CD4-positive, alpha-beta T cell (primary cell): ENCODE measurements around the gene LOXL1. TPM values are rescaled to one million over a fixed set of nuclear protein-coding genes. Genes with fewer than 3 reads are reported as not detected.

ENCODE experiments used
- ATAC-seq: fragments of 200-7000 bp; cut with Tn5 transposase; one replicate; pipeline ENCODE4 v1.10.0; 2022; ENCODE audit warnings: mild to moderate bottlenecking; ENCODE audit not compliant: poor library complexity
- CTCF ChIA-PET: fragments of 350-600 bp; sonication (Branson Sonifier 250); formaldehyde crosslinking; loops from one replicate; lab custom pipeline; 2021; ENCODE audit warnings: antibody characterized with exemption, inconsistent platforms; lab: Charles Lee
- POLR2A ChIA-PET: fragments of 350-600 bp; sonication (Branson Sonifier 250); formaldehyde crosslinking; loops from one replicate; lab custom pipeline; 2021; ENCODE audit warnings: antibody characterized with exemption, inconsistent platforms; lab: Charles Lee
- DNase-seq, 14 experiments: peaks; one replicate each; pipeline ENCODE4 v3.0.0-alpha.2; 2013 to 2020; ENCODE audit warnings: mixed read lengths in 2 of 14
- H3K27ac ChIP-seq, 2 donors: one replicate each; pipeline versions ENCODE4 v1.5.1 to v1.7.0; 2013; ENCODE audit warnings: low read length in 2 of 2, low read depth in 1 of 2, mild to moderate bottlenecking in 1 of 2
- H3K27me3 ChIP-seq, 2 experiments: 1 replicate in 1 of 2; 2 replicates in 1 of 2; pipeline versions ENCODE4 v1.6.1 to v1.7.0; 2013; ENCODE audit warnings: low read length in 2 of 2, control low read depth in 1 of 2, mild to moderate bottlenecking in 1 of 2, moderate library complexity in 1 of 2; ENCODE audit not compliant: insufficient read depth in 2 of 2, control insufficient read depth in 1 of 2
- H3K36me3 ChIP-seq: one replicate; pipeline ENCODE4 v1.6.1; 2013; ENCODE audit warnings: low read length, control low read depth; ENCODE audit not compliant: insufficient read depth
- H3K4me1 ChIP-seq: one replicate; pipeline ENCODE4 v1.6.1; 2013; ENCODE audit warnings: low read length, control low read depth; ENCODE audit not compliant: insufficient read depth
- H3K4me3 ChIP-seq: one replicate; pipeline ENCODE4 v1.5.1; 2013; ENCODE audit warnings: mild to moderate bottlenecking, low read length, moderate library complexity
- H3K9me3 ChIP-seq, 2 experiments: 1 replicate in 1 of 2; 2 replicates in 1 of 2; pipeline versions ENCODE4 v1.6.1 to v1.7.0; 2013; ENCODE audit warnings: low read length in 2 of 2, mild to moderate bottlenecking in 2 of 2, control low read depth in 1 of 2, moderate library complexity in 1 of 2; ENCODE audit not compliant: control insufficient read depth in 1 of 2, insufficient read depth in 1 of 2
- H3K27ac Mint-ChIP-seq: one replicate; pipeline ENCODE4 v1.8.0; 2020; ENCODE audit warnings: mixed read lengths
- H3K27me3 Mint-ChIP-seq: one replicate; pipeline ENCODE4 v1.8.0; 2021; ENCODE audit warnings: mixed read lengths
- H3K36me3 Mint-ChIP-seq: one replicate; pipeline ENCODE4 v1.8.0; 2021; ENCODE audit warnings: low read depth, mixed read lengths
- H3K4me1 Mint-ChIP-seq: one replicate; pipeline ENCODE4 v1.8.0; 2021; ENCODE audit warnings: low read depth, mixed read lengths
- H3K4me3 Mint-ChIP-seq: one replicate; pipeline ENCODE4 v1.8.0; 2020; ENCODE audit warnings: mild to moderate bottlenecking, mixed read lengths
- H3K9me3 Mint-ChIP-seq: one replicate; pipeline ENCODE4 v1.8.0; 2020; ENCODE audit warnings: mixed read lengths
- CTCF ChIP-seq: fragments of 200-600 bp; IDR thresholded peaks from one replicate; pipeline ENCODE4 v1.8.0; 2022; ENCODE audit warnings: antibody characterized with exemption, mild to moderate bottlenecking
- intact Hi-C, 2 experiments: fragments of 100-400 bp; cut with DNase I in 1 of 2; cut with micrococcal nuclease in 1 of 2; formaldehyde crosslinking; loops; one replicate each; pipeline versions ENCODE4 v1.15.1 to v1.9.0; 2023 to 2025; cut with DNase I, micrococcal nuclease
- total RNA-seq, 174 experiments: library from RNA in 2 of 174; stranded (reverse) in 2 of 174; gene quantifications; one replicate each; pipeline ENCODE4 v1.2.3 and lab custom pipeline; 2021 to 2026

The LOXL1 gene
- total RNA-seq, 2 experiments from 2014 or later = 3.0 to 3.5 TPM

GRCh38 chr15:73927476-73928240, 1.4 kb downstream of the LOXL1 start:
- POLR2A ChIA-PET = interaction anchor here (0.6 to 2.4 kb wide), 12 partner anchors 9 to 1274 kb away, joined by 3 to 9 read pairs (median 4); partner anchors contain the start of genes C15orf39 and PML
- peak overlapping the region; percentile 40 for H3K27ac Mint-ChIP-seq
- peaks cover 40% of the 10 kb centered on the region for H3K4me1 Mint-ChIP-seq

GRCh38 chr15:73928241-73928579, 1.9 kb downstream of the LOXL1 start:
- POLR2A ChIA-PET = interaction anchor here (0.7 to 2.4 kb wide), 8 partner anchors 11 to 66 kb away, joined by 4 to 9 read pairs (median 4); partner anchors contain the start of gene PML
- no peaks in the 10 kb centered on the region for H3K9me3 Mint-ChIP-seq
- no peak for TF ChIP-seq CTCF
- intact Hi-C loops = loop anchor here in 1 of 2 experiments (2.0 to 5.0 kb wide), 2 partner anchors 37 to 56 kb away; partner anchors contain the start of gene TBC1D21
- H3K4me3 Mint-ChIP-seq = peak overlapping the region; percentile 79
- CTCF ChIA-PET = interaction anchor here (0.6 to 2.2 kb wide), 24 partner anchors 8 to 1295 kb away, joined by 3 to 14 read pairs (median 6); partner anchors contain the start of genes PML and TBC1D21
- peaks cover 38% of the 10 kb centered on the region for H3K4me1 Mint-ChIP-seq
- Histone ChIP-seq H3K9me3 (no peaks in the 10 kb centered on the region), H3K27me3 (no peaks in the 10 kb centered on the region), H3K36me3 (no peaks in the 10 kb centered on the region), H3K4me1 (peaks cover 82% of the 10 kb centered on the region), H3K4me3 (peak overlapping the region; percentile 59), H3K27ac (no peak overlapping the region)
- no peaks in the 10 kb centered on the region for H3K36me3 Mint-ChIP-seq
- peak overlapping the region; percentile 40 for H3K27ac Mint-ChIP-seq
- ATAC-seq = peak; percentile 2
- no peaks in the 10 kb centered on the region for H3K27me3 Mint-ChIP-seq
- no peak for DNase-seq

More at GRCh38 chr15:73927476-73928240, 1.4 kb downstream of the LOXL1 start:
- TF ChIP-seq CTCF = peak; percentile 94
- DNase-seq (peak; percentile 68 to 89 (median 78)), ATAC-seq (peak; percentile 87)
- Histone ChIP-seq H3K4me1 (peaks cover 82% of the 10 kb centered on the region), H3K9me3 (no peaks in the 10 kb centered on the region), H3K27ac (peak overlapping the region in 1 of 2 donors; percentile 37), H3K4me3 (peak overlapping the region; percentile 59), H3K27me3 (no peaks in the 10 kb centered on the region), H3K36me3 (no peaks in the 10 kb centered on the region)
- CTCF ChIA-PET = interaction anchor here (0.5 to 2.2 kb wide), 28 partner anchors 9 to 1295 kb away, joined by 3 to 14 read pairs (median 5); partner anchors contain the start of genes PML and TBC1D21
- Mint-ChIP-seq H3K4me3 (peak overlapping the region; percentile 79), H3K9me3 (no peaks in the 10 kb centered on the region), H3K27me3 (no peaks in the 10 kb centered on the region), H3K36me3 (no peaks in the 10 kb centered on the region)
- intact Hi-C loops = loop anchor here (1.0 to 5.0 kb wide), 3 partner anchors 37 to 55 kb away; partner anchors contain the start of gene TBC1D21 (in 1 of the 2)

- DNase-seq = no peak
- Histone ChIP-seq H3K36me3 (no peaks in the 10 kb centered on the region), H3K4me1 (peaks cover 82% of the 10 kb centered on the region), H3K27me3 (no peaks in the 10 kb centered on the region), H3K27ac (no peak overlapping the region), H3K9me3 (no peaks in the 10 kb centered on the region), H3K4me3 (no peak overlapping the region)
- peaks cover 29% of the 10 kb centered on the region for H3K4me1 Mint-ChIP-seq
- H3K27ac Mint-ChIP-seq = peak overlapping the region; percentile 30
- H3K4me3 Mint-ChIP-seq = peak overlapping the region; percentile 68
- CTCF ChIA-PET = interaction anchor here (2.1 kb wide), 1 partner anchor 30 kb away, joined by 12 read pairs; no protein-coding TSS in a partner anchor
- intact Hi-C loops = loop anchor here in 1 of 2 experiments (2.0 to 5.0 kb wide), 2 partner anchors 36 to 57 kb away; partner anchors contain the start of gene TBC1D21
- POLR2A ChIA-PET = interaction anchor here (1.0 to 1.3 kb wide), 2 partner anchors 11 to 12 kb away, joined by 3 to 5 read pairs; no protein-coding TSS in a partner anchor
- H3K27me3 Mint-ChIP-seq = no peaks in the 10 kb centered on the region
- H3K9me3 Mint-ChIP-seq = no peaks in the 10 kb centered on the region
- no peaks in the 10 kb centered on the region for H3K36me3 Mint-ChIP-seq
- no peak for TF ChIP-seq CTCF
- no peak for ATAC-seq
Observed at GRCh38 chr15:73928971-73929627, 2.8 kb downstream of the LOXL1 start.
